K562 (cell line): ENCODE measurements around the gene SEPTIN1.

ENCODE experiments used
- STAT5B ChIP-seq: fragments of 250-450 bp; sonication (Bioruptor Pico); IDR thresholded peaks from 2 replicates; pipeline ENCODE4 v1.8.0; 2021; ENCODE audit warnings: mild to moderate bottlenecking, inconsistent platforms
- ZC3H4 ChIP-seq: sonication (generic); formaldehyde crosslinking; IDR thresholded peaks from 2 replicates; pipeline ENCODE4 v1.9.0; 2021; ENCODE audit warnings: missing genetic modification reagents, borderline replicate concordance

DNA sequence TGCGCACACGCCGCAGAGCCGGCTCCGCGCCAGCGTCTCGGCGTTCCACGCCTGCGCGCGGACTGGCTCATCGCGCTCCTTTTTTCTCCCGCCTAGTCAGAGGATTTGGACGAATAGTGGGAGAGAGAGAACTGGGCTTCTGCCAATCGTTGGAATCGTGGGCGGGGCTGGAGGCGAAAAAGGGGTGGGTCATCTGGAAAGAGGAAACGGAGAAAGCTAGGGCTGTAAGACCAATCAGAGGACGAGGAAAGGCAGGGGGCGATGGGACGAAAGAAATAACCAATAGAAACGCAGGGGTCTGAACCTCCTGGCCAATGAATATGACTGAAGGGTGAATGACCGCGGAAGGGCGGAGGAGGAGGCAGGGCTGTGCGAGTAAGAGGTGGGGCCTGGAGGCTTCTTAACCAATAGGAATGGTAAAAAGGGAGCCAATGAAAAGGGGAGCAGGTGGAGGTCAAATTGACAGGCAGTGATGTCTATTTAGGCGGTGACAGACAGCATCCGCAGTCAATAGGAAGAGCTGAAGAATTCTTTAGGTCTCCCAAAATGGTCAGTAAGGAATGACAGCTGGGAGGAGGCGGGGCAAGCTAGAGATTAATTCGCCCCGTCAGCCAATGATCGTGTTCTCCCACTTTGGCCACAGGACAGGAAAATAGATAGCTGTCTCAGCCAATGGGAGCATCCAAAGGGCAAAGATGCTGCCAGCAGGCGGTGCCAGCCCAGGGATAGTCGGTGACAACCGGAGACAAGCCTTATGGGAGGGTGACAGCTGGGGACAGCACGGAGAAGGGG is 11.7 kb downstream of the SEPTIN1 start, which contains the start of gene TBC1D10B:
- TF ChIP-seq STAT5B (CRISPR knock-in tag) (no peak), ZC3H4 (CRISPR knock-in tag) (no peak)
